ENCODE data around the gene RPS27.

DNA sequence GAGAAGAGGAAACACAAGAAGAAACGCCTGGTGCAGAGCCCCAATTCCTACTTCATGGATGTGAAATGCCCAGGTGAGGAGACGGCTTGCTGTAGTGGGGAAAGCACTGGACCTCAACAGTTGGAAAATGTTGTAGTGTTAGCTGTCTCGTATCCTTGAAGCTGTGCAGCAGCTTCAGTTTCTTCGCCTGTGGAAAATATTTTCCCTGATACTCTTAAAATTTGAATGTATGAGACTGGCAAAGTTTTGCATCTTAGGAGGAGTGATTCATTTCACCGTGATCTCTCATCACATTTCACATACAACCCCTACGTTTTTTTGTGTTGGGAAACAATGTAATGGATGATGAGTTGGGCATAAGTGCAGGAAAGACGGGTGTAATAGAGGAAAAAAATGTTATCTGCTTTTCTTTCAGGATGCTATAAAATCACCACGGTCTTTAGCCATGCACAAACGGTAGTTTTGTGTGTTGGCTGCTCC is 629 bp downstream of the RPS27 start:
- TF ChIP-seq, protein P1, sequence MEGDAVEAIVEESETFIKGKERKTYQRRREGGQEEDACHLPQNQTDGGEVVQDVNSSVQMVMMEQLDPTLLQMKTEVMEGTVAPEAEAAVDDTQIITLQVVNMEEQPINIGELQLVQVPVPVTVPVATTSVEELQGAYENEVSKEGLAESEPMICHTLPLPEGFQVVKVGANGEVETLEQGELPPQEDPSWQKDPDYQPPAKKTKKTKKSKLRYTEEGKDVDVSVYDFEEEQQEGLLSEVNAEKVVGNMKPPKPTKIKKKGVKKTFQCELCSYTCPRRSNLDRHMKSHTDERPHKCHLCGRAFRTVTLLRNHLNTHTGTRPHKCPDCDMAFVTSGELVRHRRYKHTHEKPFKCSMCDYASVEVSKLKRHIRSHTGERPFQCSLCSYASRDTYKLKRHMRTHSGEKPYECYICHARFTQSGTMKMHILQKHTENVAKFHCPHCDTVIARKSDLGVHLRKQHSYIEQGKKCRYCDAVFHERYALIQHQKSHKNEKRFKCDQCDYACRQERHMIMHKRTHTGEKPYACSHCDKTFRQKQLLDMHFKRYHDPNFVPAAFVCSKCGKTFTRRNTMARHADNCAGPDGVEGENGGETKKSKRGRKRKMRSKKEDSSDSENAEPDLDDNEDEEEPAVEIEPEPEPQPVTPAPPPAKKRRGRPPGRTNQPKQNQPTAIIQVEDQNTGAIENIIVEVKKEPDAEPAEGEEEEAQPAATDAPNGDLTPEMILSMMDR (conservative IDR thresholded peaks at IDR 0.05; ENCODE audit: low read depth, low read length), result no peak
- no peak for TF ChIP-seq EZH2 (IDR thresholded peaks at IDR 0.05; ENCODE audit: low read length, unreplicated experiment)
